Measurements from ENCODE around the gene ZNF878.

Gene ZNF878

DNA sequence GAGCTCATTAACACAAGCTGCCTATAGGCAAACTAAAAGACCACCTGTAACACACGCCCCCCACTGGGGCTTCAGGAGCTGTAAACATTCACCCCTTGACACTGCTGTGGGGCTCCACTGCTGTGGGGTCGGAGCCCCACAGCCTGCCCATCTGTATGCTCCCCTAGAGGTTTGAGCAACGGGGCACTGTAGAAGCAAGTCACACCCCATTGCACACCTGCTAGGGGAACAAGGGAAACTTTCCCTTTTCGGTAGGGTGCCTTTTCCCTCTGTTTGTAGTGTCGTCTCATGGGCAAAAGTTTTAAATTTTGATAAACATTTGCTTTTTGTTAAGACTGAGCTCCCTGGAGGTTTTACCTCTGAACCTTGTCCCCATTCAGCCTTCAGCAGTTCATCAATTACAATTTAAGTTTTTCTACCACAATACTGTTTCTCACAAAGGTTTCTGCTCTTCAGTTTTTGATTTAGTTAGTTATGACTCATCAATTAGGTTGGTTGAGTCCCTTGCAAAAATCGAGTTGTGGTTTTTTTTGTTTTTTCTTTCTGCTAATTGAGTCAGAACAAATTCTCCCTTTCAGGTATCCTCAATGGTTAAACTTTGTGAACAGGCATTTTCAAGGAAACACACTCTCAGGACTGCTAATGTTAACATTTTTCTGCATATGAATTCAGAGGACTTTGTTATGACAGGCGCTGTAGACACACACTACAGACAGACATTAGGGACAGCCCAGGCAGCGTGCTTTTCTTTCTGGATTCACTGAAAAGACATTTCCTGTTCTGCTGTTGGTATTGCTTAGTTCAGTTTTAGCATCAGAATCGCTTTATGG lies 52.4 kb downstream of the ZNF878 start:
- no peak for TF ChIP-seq JUND (IDR thresholded peaks at IDR 0.05; ENCODE audit: low read depth)
- in situ Hi-C loops (cut with HindIII; ENCODE audit: low pct_unique_long_range_greater_than_20kb, low sequenced_read_pairs), result no loop called here
- DNase-seq (ENCODE audit: low read depth in 1 of 2, low spot score in 1 of 2), result no peak

DNA sequence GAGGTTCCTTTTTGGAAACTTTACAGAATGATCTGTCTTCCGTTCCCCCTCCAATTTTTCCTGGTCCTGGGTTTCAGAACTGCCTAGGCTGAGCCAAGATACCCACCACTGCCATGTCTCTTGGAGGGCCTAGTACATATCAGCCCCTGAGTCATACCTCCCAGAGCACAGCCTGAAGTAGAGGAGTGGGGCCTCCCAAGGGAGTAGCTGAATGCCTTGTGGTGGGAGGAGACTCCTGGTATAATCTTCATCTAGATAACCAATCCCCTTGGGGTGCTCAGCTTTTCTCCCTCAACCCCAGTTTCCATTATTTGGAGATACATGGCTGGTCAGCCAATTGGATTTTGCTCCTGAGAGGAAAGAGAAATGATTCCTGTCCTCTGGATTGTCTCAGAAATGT lies 57.6 kb downstream of the ZNF878 start:
- TF ChIP-seq JUND (IDR thresholded peaks at IDR 0.05; ENCODE audit: low read depth), result no peak
- no peak for DNase-seq (ENCODE audit: low read depth in 1 of 2, low spot score in 1 of 2)
- in situ Hi-C loops (cut with HindIII; ENCODE audit: low pct_unique_long_range_greater_than_20kb, low sequenced_read_pairs), result no loop called here

Data from T47D (cell line).